Hematopoietic multipotent progenitor cell treated with erythropoietin and hydrocortisone succinate and interleukin-3 and kit ligand, for 6 days (in vitro differentiated cells): ENCODE measurements around the gene APP.
"Not testable (repeated sequence)": the region's sequence is repeated elsewhere in the genome, so short reads cannot be mapped to it uniquely, and the experiment has no call there.

Experiments
- DNase-seq: peaks from one replicate; pipeline ENCODE4 v3.0.0-alpha.2; 2015

Gene APP

DNA sequence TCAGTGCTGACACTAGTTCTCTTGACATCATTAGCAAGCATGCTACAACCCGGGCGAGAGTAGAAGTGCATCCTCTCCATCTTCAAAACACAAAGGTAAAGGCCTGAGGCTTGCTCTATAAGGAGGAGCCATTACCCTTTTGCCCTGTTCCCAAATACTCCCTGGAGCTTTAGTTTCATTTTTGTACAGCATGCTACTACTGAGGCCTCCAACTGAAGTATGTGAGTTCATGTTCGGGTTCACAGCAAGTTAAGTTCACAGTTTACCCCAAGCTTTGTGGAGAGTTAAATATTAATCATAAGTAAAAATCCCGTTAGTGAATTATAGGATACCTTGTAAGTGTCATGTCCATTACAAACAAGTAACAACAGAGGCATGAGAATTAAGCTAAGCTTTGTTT, 156.6 kb downstream of the APP start:
- DNase-seq, result no peak

DNA sequence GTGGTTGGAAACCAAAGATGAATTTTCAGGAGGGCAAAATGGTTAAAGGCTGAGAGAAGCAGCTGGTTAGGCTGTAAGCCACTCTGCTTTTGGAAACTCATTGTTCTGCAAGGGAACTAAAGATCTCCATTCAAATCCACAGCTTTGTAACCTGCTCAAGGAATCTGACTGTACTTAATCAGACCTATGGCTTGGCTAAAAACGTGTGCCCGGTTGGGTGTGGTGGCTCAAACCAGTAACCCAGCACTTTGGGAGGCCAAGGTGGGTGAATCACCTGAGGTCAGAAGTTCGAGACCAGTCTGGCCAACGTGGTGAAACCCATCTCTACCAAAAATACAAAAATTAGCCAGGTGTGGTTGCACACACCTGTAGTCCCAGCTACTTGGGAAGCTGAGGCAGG, 158.1 kb downstream of the APP start:
- DNase-seq, result not testable (repeated sequence)

DNA sequence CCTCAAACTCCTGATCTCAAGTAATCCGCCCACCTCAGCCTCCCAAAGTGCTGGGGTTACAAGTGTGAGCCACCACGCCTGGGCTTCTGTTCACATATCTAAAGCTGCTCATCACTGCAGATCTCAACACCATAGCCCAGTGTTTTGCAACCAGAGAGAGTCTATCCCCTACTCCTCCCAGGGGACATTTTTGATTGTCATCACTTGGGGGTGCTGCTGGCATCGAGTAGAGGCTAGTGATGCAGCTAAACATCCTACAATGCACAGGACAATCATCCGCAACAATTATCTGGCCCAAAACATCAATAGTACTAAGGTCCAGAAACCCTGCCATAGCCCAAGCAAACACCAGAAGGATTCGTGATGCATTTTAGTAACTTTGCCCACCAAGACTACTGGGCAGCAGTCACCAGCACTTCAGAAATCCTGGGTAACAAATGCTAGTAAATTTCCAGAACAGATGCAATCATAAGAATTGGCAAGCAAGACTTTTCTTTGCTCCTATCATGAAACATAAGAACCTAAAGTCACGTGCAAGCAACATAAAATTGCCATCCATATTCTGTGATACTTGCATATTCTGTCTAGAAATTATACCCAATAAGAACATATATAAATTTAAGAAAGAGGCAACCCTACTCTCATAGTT, 159.2 kb downstream of the APP start:
- DNase-seq, result no peak

DNA sequence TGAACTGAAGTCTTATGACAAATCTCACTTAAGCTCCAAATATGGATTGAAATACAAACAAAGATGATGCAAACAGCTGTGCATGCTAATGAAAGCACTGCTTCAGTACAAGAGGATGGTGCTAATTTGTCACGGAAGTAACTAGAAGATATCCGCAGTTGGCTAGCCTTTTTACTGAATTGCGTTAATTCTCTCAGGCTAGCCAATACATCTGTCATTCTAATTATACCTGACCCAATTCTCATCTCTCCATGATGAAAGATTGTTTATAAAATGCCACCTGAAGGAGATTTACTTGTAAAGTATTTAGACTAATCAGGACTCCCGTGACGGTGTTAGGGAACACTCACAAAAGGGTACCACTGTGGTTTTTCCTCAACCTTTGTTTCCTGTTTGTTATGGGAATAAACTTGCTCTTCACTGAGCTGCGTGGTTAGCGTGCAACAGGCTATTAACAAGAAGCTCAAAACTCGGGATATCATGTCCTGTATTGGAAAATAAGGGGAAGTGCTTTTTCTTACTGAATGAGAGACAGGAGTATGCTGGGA, 162.5 kb downstream of the APP start:
- DNase-seq, result no peak

DNA sequence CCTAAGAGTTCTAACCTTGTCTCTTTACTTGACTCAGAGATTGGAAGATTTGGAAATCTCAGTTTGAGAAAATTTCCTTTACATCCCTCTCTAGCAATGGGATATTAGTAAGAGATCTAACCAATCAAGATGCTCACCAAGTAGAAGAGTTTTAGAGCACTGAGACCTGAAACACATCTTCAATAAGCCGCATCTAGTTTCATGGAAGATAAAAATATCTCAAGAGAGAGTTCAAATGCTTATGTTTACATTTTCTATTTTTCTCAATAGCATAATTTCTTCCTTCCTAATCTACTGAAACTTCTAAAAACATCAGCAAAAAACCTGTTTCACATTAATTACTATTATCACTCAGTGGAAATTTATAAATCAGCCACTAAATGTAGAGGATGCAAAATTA, 165.1 kb downstream of the APP start:
- no peak for DNase-seq

DNA sequence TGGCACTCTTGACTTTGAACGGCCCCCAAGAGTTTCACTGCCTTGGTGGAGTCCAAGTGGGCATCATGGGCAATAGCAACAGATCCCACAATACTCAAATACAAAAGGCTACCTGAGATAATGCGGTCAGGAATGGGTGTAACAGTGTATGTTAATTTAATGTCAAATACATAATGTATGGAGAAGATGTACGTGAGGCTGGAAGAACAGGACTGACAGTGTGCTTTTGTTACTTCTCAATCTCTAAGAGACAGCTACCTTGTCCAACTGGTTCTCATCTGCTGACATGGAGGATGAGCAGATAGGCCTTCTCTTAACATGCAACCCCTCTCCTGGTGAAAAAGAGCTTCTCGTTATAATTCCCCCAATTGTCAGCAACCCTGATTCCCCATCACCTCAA, 167.2 kb downstream of the APP start:
- no peak for DNase-seq

DNA sequence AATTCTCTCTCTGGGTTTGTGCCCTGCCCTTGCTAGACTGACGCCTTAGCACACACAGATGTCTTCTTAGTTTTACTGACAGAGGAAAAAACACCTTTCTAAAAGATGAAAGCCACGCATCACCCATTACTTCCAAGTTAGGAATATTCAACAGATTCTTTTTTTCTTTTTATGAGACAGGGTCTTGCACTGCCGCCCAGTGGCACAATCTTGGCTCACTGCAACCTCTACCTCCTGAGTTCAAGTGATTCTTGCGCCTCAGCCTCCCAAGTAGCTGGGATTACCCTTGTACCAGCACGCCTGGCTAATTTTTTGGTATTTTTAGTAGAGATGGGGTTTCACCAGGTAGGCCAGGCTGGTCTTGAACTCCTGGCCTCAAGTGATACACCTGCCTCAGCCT, 169.2 kb downstream of the APP start:
- DNase-seq, result no peak

DNA sequence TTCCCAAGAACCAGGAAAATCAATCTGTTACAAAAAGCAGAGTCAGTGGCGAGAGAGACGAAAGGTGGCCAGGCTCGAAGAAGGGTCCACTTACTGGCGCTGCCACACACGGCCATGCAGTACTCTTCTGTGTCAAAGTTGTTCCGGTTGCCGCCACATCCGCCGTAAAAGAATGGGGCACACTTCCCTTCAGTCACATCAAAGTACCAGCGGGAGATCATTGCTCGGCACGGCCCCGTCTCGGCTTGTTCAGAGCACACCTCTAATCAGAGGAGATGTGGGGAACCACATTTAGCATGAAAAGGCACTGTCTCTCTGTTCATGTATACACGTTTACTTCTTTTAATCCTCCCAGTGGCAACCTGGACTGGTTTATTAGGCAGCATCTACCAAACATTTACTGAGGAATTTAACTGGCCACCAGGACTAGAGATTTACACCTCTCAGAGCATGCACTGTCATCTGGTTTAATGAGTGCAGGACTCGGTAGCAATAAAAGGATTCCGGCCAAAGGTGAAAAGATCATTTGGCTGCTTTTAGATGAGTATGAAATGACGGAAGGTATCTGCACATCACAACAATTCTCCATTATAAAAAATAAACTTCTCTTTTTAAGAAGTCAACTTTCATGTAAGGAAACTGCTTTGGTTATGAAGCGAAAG, 170.5 kb downstream of the APP start:
- DNase-seq, result no peak

DNA sequence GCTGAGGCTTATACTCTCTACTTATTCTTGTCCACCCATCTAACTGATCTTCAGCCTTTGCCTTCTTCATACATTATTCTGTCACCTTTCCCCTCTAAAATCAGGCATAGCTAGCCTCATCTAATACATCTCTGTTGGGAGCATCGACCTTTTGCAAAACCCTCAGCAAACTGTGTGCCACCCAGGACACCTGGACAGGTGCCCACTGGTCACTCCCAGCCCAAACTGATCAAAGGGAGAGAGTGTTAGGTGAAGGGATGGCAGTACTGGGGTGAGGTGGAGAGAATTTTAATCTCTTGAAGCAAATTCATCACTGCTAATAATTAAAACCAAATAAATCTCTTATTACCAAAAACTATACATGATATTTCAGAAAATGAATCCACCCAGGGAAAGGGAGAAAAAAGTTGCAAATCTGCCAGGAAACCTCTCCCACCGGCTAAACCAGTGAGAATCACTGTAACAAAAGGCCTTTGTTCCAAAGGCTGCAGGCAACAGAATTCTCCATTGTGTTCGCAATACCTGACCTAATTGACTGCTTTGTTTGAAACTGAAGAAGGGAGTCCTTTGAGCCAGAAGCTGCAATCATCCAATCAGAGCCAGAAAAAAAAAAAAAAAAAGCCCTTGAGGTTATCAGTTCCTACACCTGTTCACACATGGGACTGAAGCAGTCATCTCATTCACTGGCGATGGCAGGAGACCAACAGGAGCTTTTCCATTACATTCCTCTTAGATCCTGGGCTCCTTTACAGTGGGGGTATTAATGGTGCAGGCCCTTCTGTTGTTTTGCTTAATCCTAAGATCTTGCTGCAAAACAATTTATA, 172.6 kb downstream of the APP start:
- DNase-seq, result peak; percentile 5

DNA sequence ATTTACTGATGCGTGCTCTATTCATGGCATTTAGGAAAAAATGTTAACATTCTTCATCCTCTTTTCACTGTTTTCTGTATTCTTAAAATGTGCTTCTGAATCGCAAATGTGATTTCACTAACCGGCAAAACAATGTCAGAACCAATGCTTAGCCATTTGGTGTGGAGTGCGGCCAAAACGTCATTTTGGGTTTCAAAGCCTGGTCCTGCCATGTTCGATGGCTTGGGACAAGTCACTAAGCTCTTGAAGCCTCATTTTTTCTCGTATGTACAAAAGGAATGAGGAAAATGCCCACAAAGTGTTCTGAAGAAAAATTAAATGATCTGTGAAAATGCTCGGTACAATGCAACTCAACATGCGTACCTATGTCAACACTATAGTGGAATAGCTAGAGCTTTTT, 175.3 kb downstream of the APP start:
- DNase-seq, result no peak

DNA sequence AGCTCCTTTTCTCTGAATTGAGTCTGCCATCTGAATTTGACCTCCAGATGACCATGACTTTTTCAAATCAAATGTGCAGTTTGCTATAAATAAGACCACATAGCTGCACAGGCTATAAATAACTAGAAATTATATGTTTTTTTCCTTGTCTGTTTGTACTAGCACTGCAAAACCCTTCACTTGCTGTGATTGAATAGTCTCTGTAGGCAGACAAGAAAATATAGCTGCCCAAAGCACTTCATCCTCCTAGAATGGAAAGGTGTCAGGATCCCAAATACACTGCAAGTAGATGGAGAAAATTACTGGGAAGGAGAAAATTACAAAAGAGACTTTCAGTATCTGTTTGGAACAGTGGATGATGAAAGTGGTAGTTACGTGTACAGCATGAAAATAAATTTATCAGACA, 175.8 kb downstream of the APP start:
- DNase-seq, result no peak

DNA sequence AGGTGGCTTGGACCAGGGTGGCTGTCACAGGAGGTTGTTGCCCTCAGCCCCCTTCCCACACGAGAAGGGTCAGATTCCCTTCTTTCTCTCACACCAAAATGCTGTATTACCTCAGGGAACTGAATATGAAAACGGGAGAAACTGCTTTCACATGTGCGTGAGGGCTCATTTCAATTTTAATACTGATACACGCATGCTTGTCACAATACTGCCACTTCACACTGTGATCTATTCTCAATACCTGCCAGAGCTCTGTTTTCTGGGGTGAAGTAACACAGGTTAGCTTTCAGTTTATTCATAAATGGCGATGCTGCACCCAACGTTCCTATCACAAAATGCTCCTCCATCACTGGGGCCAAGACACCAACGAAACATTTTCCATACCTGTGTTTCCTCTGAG, 181.8 kb downstream of the APP start:
- DNase-seq, result no peak

DNA sequence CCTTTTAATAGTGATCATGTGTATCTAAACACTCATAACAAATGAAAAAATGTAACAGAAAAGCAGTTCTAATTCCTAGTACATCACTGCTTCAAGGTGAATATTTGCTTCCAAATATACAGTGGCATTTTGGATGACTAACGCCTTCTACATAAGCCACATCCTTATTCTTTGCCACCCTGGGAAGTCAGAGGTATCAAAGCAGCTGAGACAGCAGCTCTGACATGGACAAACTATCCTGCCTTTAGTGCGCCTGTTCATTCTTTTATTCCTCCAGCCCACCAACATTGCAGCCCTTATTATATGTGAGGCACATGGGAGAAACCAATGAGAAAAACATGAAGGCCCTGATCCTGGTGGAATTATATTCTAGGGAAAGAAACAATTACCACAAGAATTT, 183.0 kb downstream of the APP start:
- no peak for DNase-seq

DNA sequence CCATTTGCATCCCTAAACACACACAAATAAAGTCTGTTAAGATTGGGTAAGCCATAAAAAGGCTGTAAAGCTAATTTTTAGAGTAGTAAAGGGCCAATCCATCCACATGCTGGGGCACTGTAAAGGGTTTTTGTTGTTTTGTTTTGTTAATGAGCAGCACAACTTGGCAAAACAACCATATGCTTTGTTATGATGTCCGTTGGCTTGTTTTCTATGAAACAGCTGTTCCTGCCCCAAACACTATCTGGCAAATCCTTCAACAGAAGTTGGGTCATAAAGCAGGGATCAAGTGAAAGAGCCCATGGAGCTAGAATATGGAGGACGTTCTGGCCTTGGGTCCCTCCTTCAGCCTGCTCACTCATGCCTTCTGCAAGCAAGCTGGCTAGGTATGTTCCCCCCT, 183.6 kb downstream of the APP start:
- DNase-seq, result no peak

DNA sequence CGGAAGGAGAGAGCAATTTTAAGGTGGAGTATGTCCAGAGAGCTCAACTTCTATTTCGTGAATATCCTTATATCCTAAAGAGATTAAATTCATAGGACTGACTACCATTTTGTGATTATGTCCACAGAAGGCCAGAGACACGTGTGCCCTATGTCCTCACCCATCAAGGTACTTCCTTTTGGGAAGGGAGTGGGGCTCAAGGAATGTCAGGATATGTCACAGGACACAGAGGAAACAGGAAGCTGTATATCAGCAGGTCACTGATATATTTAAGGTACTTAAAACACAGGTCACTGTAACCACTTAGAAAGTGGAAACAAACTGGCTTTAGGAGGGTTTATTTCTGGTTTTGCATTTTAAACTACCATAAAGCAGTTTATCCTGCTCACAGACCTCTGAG, 184.6 kb downstream of the APP start:
- no peak for DNase-seq

DNA sequence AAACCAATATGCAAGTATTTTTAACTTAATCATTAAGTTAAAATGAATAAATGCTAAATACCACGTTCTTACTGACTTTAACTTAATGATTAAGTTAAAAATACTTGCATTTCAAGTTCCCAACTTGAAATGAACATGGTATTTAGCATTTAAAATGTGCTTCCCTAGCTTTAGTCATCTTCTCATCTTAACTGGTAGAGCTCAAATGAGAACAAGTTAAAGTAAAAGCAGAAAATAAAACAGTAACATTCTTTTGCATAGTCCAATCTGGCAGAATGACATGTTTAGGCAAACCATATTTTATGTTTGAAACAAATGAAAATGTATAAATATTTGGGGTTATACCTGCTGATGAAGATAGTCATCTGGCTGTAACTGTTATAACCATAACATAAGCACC, 186.0 kb downstream of the APP start:
- DNase-seq, result no peak

DNA sequence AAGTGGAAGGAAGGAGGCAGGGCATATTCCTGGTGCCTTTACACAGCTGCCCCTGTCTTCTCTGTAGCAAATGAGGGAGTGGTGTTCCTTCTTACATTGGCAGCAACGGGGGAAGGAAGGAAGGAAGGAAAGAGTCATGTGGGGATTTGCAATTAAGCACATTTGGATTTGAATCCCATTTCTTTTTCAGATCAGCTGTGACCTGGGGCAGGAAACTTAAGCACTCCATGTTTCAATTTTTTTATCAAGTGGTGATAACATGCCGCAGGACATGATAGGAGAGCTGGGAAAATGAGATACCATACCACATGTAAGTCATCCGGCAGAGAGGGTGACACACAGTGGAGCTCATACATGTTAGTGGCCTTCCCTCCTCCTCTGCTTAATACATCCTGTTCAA, 186.8 kb downstream of the APP start:
- peak; percentile 2 for DNase-seq

DNA sequence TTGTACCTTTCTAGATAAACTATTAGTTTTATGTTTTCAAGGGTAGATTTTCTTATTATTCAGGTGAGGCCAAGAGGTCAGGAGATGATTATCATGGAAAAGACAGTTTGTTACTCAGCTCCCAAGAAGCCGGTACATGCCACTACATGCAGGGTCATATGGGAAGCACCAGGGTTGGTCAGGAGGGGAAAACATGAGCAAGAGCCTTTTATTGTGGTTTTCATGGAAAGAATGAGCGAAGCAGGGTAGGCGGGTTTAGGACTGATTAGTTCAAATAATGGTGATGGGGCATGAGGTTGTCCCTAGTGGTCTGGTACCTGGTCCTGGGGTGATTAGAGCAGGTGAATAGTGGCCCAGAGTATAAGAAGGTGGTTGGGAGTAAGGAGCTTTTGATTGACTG, 189.9 kb downstream of the APP start:
- DNase-seq, result no peak

DNA sequence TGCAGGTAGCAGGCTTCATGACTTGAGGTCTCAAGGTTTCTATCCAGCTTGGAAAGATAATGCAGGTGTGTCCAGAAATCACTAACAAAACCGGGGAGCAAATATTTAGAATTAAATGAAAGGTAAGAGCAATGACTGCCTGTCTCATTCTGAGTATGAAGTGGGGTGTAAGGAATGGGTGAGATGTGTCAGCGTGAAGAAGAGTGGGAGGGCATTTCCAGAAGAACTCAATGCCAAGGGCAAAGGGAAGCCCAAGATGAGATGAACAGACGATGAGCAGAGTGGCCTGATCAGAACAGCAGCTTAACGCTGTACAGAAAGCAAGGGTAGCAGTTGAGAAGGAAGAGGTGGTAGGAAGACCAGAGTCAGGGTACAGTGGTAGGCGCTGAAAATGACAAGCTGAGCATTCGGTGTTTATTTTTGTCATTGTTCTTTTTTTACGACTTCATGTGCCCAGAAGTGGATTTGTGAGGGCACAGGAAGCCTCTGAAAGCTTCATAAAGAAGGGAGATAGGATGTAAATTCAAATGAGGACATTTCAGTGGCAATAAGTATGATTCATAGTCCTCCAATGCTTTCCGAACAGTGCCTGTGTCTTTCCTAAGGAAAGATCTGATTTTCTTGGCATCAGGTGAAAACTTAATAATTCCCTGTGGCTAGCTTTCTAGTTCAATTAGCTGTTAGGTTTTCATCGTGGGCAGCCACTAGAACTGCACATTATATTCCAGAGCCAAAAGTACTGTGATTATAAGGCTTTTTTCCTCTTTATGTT, 190.5 kb downstream of the APP start:
- DNase-seq, result no peak

DNA sequence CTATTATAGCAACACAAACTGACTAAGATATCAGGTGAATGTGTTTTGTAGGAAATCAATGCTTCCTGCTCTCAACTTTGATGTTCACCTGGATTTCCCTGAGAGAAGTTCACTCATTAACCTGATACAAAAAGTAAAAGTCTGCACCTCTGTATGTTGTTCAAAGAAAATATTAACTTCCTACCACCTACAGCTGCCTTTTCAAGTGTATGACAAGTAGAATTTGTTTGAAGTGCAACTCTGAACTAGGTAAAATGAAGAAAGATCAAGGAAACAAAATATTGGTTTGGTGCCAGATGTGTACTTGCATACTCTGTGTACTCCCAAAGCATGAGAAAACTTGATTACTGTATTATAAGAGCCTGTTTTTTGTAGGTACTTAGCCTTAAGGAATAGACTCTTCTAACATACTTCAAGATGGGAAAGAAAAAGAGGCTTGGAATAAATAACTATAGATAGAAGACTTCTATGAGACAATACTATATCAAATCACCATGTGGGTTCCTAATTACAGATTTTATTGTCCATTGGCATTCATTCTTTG, 193.4 kb downstream of the APP start:
- DNase-seq, result no peak

DNA sequence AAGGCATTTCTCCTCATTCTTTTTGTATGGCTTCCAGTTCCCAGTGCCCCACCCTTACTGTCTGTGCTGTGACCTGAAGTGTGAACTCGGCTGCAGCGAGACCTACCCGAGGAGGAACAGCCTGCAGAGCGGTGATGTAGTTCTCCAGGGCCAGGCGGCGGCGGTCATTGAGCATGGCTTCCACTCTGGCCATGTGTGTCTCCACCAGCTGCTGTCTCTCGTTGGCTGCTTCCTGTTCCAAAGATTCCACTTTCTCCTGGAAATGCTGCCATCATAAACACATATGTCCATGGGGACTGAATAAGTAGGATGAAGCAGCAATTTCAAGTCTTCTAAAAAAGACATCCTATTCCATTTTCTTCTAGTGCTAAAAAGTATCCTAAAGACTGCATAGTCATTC, 195.6 kb downstream of the APP start:
- no peak for DNase-seq

DNA sequence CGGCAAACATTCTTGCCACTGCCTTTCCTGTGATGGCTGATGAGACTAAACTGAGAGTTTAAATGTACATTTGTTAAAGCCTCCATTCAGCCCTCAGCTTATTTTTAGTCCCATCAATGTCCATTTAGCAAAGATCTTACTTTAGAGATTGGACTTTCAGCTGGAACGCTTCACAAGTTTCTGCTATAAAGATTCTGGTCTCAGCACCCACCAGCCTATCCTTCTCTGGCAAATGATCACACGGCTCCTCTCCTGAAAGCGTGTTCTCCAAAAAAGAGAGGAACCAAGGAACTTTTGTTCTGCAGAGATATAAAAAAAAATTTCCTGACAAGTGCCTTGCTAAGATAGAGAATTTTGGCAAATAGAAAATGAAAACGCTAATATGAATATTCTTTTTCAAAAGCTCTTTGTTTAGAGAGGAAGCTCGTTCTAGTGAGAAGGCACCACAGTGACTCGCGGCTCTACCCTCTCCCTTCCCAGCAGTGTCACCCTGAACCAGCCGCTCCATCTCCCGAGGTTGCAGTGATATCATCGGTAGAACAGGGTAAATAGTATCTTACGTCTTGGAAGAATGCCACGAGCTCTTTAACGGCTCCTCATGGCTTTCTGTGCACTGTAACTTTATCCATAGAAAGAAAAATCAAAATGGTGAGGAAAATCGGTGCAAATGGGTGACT, 200.2 kb downstream of the APP start:
- no peak for DNase-seq
